WI38 (cell line): ENCODE measurements around the gene OR2A7.
"Not testable (repeated sequence)": the region's sequence is repeated elsewhere in the genome, so short reads cannot be mapped to it uniquely, and the experiment has no call there.

Experiments used
- H3K4me3 ChIP-seq: 2 replicates; pipeline ENCODE4 v1.5.1; 2011; ENCODE audit warnings: low read depth, mild to moderate bottlenecking, control low read depth, low read length
- CTCF ChIP-seq: IDR thresholded peaks from 2 replicates; pipeline ENCODE4 v1.5.1; 2012; ENCODE audit warnings: low read depth, mild to moderate bottlenecking, control low read depth, low read length

The OR2A7 gene

GRCh38 chr7:144256112-144256511 lies 8.5 kb downstream of the OR2A7 start:
- no peak for TF ChIP-seq CTCF

GRCh38 chr7:144255471-144255897 lies 9.1 kb downstream of the OR2A7 start:
- H3K4me3 ChIP-seq, result no peak overlapping the region
- no peak for TF ChIP-seq CTCF

More at GRCh38 chr7:144256112-144256511, 8.5 kb downstream of the OR2A7 start:
- no peak overlapping the region for H3K4me3 ChIP-seq

DNA sequence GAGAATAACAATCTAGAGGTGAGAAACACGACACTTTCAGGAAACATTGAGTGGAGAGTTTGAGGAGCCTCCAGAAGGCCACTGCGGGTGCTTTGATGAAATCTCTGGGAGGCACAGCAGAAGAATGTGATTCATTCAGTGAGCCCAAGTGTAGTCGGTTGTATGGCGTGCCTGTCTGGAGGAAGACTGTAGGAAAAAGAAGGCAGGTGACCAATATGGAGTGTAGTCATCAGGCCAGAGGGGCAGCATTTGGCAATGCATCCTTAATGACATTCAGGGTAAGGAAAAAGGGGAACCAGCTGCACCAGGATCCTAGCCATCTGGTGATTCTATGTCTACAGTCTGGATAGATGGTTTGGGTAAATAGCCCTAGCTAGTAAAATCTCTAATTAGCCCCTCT lies 12.3 kb downstream of the OR2A7 start:
- H3K4me3 ChIP-seq, result not testable (repeated sequence)

GRCh38 chr7:144247674-144248330 lies 16.8 kb downstream of the OR2A7 start:
- H3K4me3 ChIP-seq, result not testable (repeated sequence)

DNA sequence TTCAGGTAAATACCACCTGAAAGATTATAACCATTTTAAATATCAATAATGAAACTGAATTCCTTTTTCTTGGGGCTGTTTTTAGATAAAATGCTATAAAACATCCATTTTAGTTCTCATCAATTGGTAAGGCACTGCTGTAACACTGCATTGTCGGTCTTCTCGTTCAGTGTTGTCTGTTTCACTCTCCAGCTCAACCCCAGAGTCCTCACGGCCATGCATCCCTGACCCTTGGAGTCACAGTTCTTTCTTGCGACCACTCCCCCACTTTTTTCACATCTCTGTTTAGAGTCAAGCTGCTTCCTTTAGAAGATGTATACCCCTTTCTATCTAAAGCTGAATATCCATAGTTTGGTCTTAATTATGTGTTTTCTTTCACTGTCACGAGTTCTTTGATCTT lies 17.6 kb downstream of the OR2A7 start:
- H3K4me3 ChIP-seq, result not testable (repeated sequence)

DNA sequence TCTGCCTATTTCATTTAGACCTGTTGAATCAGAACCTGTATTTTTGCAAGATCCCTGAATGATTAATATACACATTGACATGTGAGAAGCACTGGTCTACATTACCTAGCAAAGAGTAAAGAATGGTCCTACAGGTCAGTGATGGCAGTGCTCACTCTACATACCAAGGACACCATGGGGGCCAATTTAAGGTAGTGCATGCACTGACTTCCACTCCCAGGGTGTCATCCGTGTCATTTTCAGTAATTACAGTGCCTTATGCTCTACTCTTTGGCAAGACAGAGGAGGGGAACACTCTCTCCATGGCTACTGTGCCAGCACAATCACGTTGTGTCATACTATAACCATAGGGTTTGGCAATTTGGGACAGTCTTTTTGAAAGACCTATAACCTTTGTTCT lies 19.2 kb downstream of the OR2A7 start:
- H3K4me3 ChIP-seq, result not testable (repeated sequence)

- H3K4me3 ChIP-seq, result not testable (repeated sequence)
Observed at GRCh38 chr7:144239365-144239764, 25.2 kb downstream of the OR2A7 start, which contains the start of gene OR2A42. OR2A42 (minus strand) TSS chr7:144239605; CDS start chr7:144232843, 6,762 bp downstream.

GRCh38 chr7:144238530-144239082 lies 26.0 kb downstream of the OR2A7 start:
- H3K4me3 ChIP-seq, result not testable (repeated sequence)

DNA sequence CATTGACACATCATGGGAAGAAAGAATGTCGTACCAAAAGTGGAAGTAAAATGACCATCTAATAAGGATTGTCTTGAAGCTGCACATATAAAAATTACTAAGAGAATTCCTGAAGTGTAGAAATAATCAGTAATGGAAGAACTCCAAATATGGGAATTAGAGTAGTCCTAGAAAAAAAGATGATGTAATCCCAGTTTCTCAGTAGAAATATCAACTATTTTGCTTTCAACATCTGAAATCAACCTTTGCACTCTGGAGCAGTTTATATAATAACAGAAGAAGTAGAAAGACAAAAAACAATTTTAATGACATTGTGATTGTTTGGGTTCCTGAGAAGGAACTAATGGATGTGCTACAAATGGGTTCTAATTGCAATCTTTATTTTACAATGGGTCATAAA lies 31.6 kb downstream of the OR2A7 start:
- not testable (repeated sequence) for H3K4me3 ChIP-seq

GRCh38 chr7:144231027-144231426 lies 33.6 kb downstream of the OR2A7 start:
- not testable (repeated sequence) for H3K4me3 ChIP-seq

DNA sequence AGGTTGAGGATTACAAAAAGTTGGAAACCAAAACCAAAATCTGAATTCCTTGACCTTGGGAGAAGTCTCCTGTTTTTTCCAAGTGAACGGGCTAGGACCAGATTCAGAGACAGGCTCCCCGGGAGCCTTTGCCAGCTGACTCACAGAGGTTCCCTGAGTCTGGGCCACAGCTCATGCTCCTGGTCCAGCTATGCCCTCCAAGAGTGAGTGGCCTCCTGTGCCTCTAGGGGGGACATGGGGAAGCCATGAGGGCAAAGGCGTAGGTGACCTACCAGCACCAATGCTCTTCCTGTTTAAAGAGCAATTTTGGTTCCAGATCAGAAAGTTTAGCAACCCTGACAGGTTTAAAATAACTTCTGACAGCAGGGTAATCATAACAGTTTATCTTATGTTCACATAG lies 35.8 kb downstream of the OR2A7 start:
- not testable (repeated sequence) for H3K4me3 ChIP-seq

DNA sequence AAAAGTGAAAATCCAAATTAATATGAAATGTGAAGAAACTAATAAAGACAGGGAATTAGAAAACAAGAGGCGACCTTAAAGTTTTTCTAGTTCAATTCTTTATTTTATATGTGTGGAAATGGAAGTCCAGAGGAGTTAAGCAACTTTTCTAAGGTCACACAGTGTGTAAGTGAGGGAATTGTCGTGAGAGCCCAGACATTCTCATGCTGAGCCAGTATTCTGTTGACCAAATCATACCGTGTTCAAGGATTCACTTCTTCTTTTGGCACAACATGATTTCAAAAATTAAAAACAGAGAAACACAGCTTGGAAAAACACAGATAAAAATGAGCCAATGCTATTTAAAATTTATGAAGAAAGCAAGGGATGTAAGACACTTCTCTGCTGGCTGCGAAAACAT lies 37.7 kb downstream of the OR2A7 start:
- not testable (repeated sequence) for H3K4me3 ChIP-seq

DNA sequence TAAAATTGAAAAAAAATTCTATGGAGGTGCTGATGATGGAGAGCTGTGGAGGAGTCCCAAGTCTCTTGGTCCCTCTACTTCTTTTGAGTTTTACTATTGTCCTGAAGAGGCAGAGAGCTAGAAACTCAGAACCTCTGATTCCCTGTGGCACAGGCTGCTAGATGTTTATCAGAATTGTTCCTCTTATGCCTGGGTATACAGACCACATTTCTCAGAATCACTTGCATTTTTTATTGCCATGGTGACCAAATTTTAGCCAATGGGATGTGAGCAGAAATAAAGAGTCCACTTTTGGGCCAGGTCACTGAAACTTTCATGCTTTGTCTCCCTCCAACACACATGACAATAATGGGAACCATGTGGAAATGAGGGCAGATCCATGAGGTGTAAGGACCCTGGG lies 40.9 kb downstream of the OR2A7 start:
- not testable (repeated sequence) for H3K4me3 ChIP-seq

DNA sequence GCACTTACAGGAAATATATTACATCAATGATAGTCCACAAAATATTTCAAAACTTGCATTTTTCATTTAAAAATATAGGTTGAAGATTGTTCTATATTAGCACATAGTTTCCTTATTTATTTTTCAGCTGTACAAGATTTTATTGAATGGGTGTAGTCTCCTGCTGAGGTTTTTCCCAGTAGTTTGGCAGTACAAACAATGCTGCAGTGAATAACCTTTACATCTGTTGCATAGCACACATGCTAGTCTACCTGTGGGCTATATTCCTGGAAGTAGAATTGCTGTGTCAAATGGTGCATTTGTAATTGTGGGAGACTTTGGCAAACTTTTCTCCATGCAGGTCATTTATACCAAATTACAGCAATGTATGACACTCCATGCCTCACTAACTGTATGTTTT lies 44.1 kb downstream of the OR2A7 start:
- not testable (repeated sequence) for H3K4me3 ChIP-seq

GRCh38 chr7:144219149-144219548 lies 45.4 kb downstream of the OR2A7 start:
- not testable (repeated sequence) for H3K4me3 ChIP-seq

GRCh38 chr7:144218581-144218980 lies 46.0 kb downstream of the OR2A7 start:
- H3K4me3 ChIP-seq, result not testable (repeated sequence)

- H3K4me3 ChIP-seq, result not testable (repeated sequence)
Observed at GRCh38 chr7:144217200-144217599, 47.4 kb downstream of the OR2A7 start.
